Hepatocyte (in vitro differentiated cells): ENCODE measurements around the gene AK3.

Experiments used
- CTCF ChIP-seq: fragments of 200-600 bp; sonication (generic); IDR thresholded peaks from 2 replicates; pipeline ENCODE4 v1.5.1; 2016; ENCODE audit warnings: antibody characterized with exemption, mild to moderate bottlenecking; ENCODE audit not compliant: poor library complexity
- EZH2 ChIP-seq: fragments of 200-600 bp; sonication (generic); IDR thresholded peaks from 2 replicates; pipeline ENCODE4 v1.6.1; 2016; ENCODE audit warnings: antibody characterized with exemption, mild to moderate bottlenecking, borderline replicate concordance
- EZH2phosphoT487 ChIP-seq: fragments of 200-600 bp; sonication (generic); IDR thresholded peaks from one replicate; pipeline ENCODE4 v1.6.1; 2018; ENCODE audit warnings: antibody characterized with exemption, mild to moderate bottlenecking, low read depth, moderate library complexity; ENCODE audit not compliant: unreplicated experiment, severe bottlenecking

DNA sequence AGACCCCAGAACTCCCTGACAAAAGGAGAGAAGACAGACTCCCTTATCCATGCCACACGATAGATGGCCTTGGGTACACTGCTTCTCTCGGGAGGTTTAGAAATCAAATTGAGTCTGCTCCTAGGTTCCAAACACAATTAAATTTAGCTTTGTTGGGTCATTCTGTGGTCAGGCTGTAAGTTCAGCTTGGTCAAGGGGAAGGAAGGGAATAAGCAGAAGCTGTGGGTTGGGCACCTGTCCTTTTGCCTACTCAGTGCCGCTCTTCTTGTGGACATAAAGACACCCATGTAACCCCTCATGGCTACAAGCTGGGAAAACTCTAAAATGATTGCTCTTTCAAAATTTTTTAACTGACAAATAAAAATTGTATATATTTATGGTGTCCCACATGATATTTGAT is 19.1 kb upstream of the AK3 start:
- TF ChIP-seq CTCF (no peak), EZH2 (no peak), EZH2phosphoT487 (no peak)
